ENCODE results near the gene PRSS57. TPM values are rescaled to one million over a fixed set of nuclear protein-coding genes. Genes with fewer than 3 reads are reported as not detected.

PRSS57 gene
- total and polyA plus RNA-seq, 2 donors from 2014 or later = not detected

- FAIRE-seq = no peak
- no peak overlapping the region for H3K9ac ChIP-seq (ENCODE audit: low read length in 3 of 3)
- DNase-seq = peak in 2 of 5 donors; percentile 33 to 77
Measured at GRCh38 chr19:709965-710571, 14.8 kb upstream of the PRSS57 start.

GRCh38 chr19:709196-709964 lies 14.1 kb upstream of the PRSS57 start:
- peak in 3 of 5 donors; percentile 61 to 76 (median 76) for DNase-seq
- Histone ChIP-seq H3K9ac (ENCODE audit: low read length in 3 of 3) (peak overlapping the region in 1 of 3 donors; percentile 46), H3K4me1 (ENCODE audit: control insufficient read depth in 2 of 3, insufficient read depth in 2 of 3, low read depth in 1 of 3, low read length in 3 of 3) (peaks cover 0 to under 1% (median 0%) of the 10 kb centered on the region in 3 donors)

More at GRCh38 chr19:709965-710571, 14.8 kb upstream of the PRSS57 start:
- Histone ChIP-seq H3K4me1 (ENCODE audit: control insufficient read depth in 2 of 3, insufficient read depth in 2 of 3, low read depth in 1 of 3, low read length in 3 of 3) (no peaks in the 10 kb centered on the region), H3K27ac (ENCODE audit: low read depth in 2 of 2, low read length in 2 of 2) (peak overlapping the region; percentile 9 to 13), H3K9me3 (ENCODE audit: control insufficient read depth in 2 of 3, insufficient read depth in 1 of 3, low read length in 3 of 3) (no peaks in the 10 kb centered on the region), H3K36me3 (ENCODE audit: control insufficient read depth in 2 of 3, insufficient read depth in 3 of 3, low read length in 3 of 3) (no peaks in the 10 kb centered on the region), H3K4me3 (ENCODE audit: low read length in 3 of 3) (peak overlapping the region in 1 of 3 donors; percentile 37), H3K27me3 (ENCODE audit: control insufficient read depth, insufficient read depth, low read length) (no peaks in the 10 kb centered on the region)
- intact Hi-C loops (cut with DNase I) = no loop called here
- TF ChIP-seq CTCF (IDR thresholded peaks at IDR 0.05; ENCODE audit: borderline replicate concordance, extremely low read depth, insufficient read depth) = no peak

More at GRCh38 chr19:709196-709964, 14.1 kb upstream of the PRSS57 start:
- no peak for TF ChIP-seq CTCF (IDR thresholded peaks at IDR 0.05; ENCODE audit: borderline replicate concordance, extremely low read depth, insufficient read depth)
- no peaks in the 10 kb centered on the region for H3K27me3 ChIP-seq (ENCODE audit: control insufficient read depth, insufficient read depth, low read length)
- no peaks in the 10 kb centered on the region for H3K36me3 ChIP-seq (ENCODE audit: control insufficient read depth in 2 of 3, insufficient read depth in 3 of 3, low read length in 3 of 3)
- no peaks in the 10 kb centered on the region for H3K9me3 ChIP-seq (ENCODE audit: control insufficient read depth in 2 of 3, insufficient read depth in 1 of 3, low read length in 3 of 3)
- H3K27ac ChIP-seq (ENCODE audit: low read depth in 2 of 2, low read length in 2 of 2) = peak overlapping the region; percentile 13 to 67
- intact Hi-C loops (cut with DNase I) = no loop called here
- no peak for FAIRE-seq
- H3K4me3 ChIP-seq (ENCODE audit: low read length in 3 of 3) = peak overlapping the region in 1 of 3 donors; percentile 37

Data from kidney (tissue), 14 donors.